H1 (cell line): ENCODE results near the gene POGK. TPM values are rescaled to one million over a fixed set of nuclear protein-coding genes. Genes with fewer than 3 reads are reported as not detected.

Experiments
- CTCF ChIA-PET: fragments of 300-600 bp; sonication (Branson Sonifier 250); formaldehyde crosslinking; loops from one replicate; lab custom pipeline; 2021; ENCODE audit not compliant: partially characterized antibody; lab: Charles Lee
- POLR2A ChIA-PET: fragments of 300-600 bp; sonication (Branson Sonifier 250); formaldehyde crosslinking; loops from one replicate; lab custom pipeline; 2021; ENCODE audit warnings: inconsistent platforms; ENCODE audit not compliant: partially characterized antibody; lab: Charles Lee
- DNase-seq, 2 experiments: peaks; one replicate each; pipeline versions ENCODE4 v3.0.0 to v3.0.0-alpha.2; 2010 to 2022; ENCODE audit warnings: low spot score in 2 of 2, low read depth in 1 of 2, mixed read lengths in 1 of 2
- FAIRE-seq: peaks from 2 replicates; lab custom pipeline; 2011; peaks lifted over from hg19 to GRCh38; lab: Jason Lieb, UNC
- H2AFZ ChIP-seq: 2 replicates; pipeline ENCODE4 v1.8.1; 2012; ENCODE audit warnings: low read length, inconsistent platforms
- H2AK5ac ChIP-seq: 2 replicates; pipeline ENCODE4 v1.6.1; 2013; ENCODE audit warnings: low read depth, low read length
- H2BK120ac ChIP-seq: replicated peaks from 2 replicates; pipeline ENCODE3; 2013; ENCODE audit warnings: low read depth, low read length, inconsistent platforms
- H2BK12ac ChIP-seq: 2 replicates; pipeline ENCODE4 v1.6.1; 2013; ENCODE audit warnings: low read depth, low read length
- H2BK15ac ChIP-seq: 2 replicates; pipeline ENCODE4 v1.6.1; 2013; ENCODE audit warnings: low read length
- H2BK20ac ChIP-seq: 2 replicates; pipeline ENCODE4 v1.6.1; 2013; ENCODE audit warnings: low read length
- H2BK5ac ChIP-seq: 2 replicates; pipeline ENCODE4 v1.6.1; 2013; ENCODE audit warnings: low read depth, low read length
- H3K14ac ChIP-seq: 2 replicates; pipeline ENCODE4 v1.6.1; 2013; ENCODE audit warnings: inconsistent platforms; ENCODE audit not compliant: insufficient read length
- H3K18ac ChIP-seq: 2 replicates; pipeline ENCODE4 v1.6.1; 2013; ENCODE audit warnings: low read length; ENCODE audit errors: extremely low read depth
- H3K23ac ChIP-seq: 2 replicates; pipeline ENCODE4 v1.6.1; 2013; ENCODE audit warnings: inconsistent platforms; ENCODE audit not compliant: insufficient read length
- H3K23me2 ChIP-seq: 2 replicates; pipeline ENCODE4 v1.6.1; 2013; ENCODE audit warnings: low read depth, low read length
- H3K27ac ChIP-seq: 2 replicates; pipeline ENCODE4 v1.6.1; 2011; ENCODE audit warnings: low read depth, low read length, inconsistent platforms
- H3K27me3 ChIP-seq, 4 experiments: replicated peaks in 1 of 4; 1 replicate in 1 of 4; 2 replicates in 3 of 4; pipeline versions ENCODE4 v1.6.1 to v1.8.1; 2011 to 2013; ENCODE audit warnings: low read length in 3 of 4, mild to moderate bottlenecking in 3 of 4, inconsistent platforms in 2 of 4, mixed read lengths in 2 of 4, moderate library complexity in 1 of 4; ENCODE audit not compliant: control insufficient read depth in 3 of 4, insufficient read depth in 3 of 4; ENCODE audit errors: extremely low read depth in 1 of 4
- H3K36me3 ChIP-seq, 4 experiments: 2 replicates each; pipeline versions ENCODE4 v1.6.1 to v1.8.1; 2011 to 2013; ENCODE audit warnings: mild to moderate bottlenecking in 4 of 4, low read length in 3 of 4, moderate library complexity in 2 of 4, control low read depth in 1 of 4, inconsistent platforms in 1 of 4; ENCODE audit not compliant: insufficient read depth in 4 of 4, control insufficient read depth in 2 of 4
- H3K4ac ChIP-seq: replicated peaks from 2 replicates; pipeline ENCODE3; 2013; ENCODE audit warnings: low read length, low read depth, mixed read lengths, inconsistent platforms; ENCODE audit not compliant: insufficient read length
- H3K4me1 ChIP-seq, 4 experiments: replicated peaks in 1 of 4; 1 replicate in 1 of 4; 2 replicates in 3 of 4; pipeline versions ENCODE4 v1.6.1 to v1.8.1; 2011 to 2013; ENCODE audit warnings: low read length in 3 of 4, inconsistent platforms in 2 of 4, mixed read lengths in 1 of 4; ENCODE audit not compliant: insufficient read depth in 4 of 4, control insufficient read depth in 3 of 4
- H3K4me2 ChIP-seq, 2 experiments: 2 replicates each; pipeline versions ENCODE4 v1.6.1 to v1.8.1; 2011 to 2013; ENCODE audit warnings: low read depth in 2 of 2, low read length in 2 of 2, control low read depth in 1 of 2, inconsistent platforms in 1 of 2, mild to moderate bottlenecking in 1 of 2; ENCODE audit not compliant: insufficient read depth in 1 of 2
- H3K4me3 ChIP-seq, 4 experiments: fragments of 200-600, 300-600 bp in 1 of 4; sonication (generic), shearing (Covaris generic), sonication (Bioruptor Twin) in 1 of 4; 2 replicates each; pipeline versions ENCODE4 v1.5.1 to v1.8.1; 2011 to 2016; ENCODE audit warnings: low read length in 4 of 4, low read depth in 3 of 4, control low read depth in 2 of 4, inconsistent platforms in 2 of 4, mild to moderate bottlenecking in 2 of 4, mixed read lengths in 1 of 4, moderate library complexity in 1 of 4; ENCODE audit not compliant: insufficient read depth in 2 of 4; ENCODE audit errors: extremely low read depth in 1 of 4
- H3K56ac ChIP-seq: replicated peaks from 2 replicates; pipeline ENCODE3; 2013; ENCODE audit warnings: low read depth, mild to moderate bottlenecking, mixed read lengths, low read length, inconsistent platforms; ENCODE audit not compliant: insufficient read length
- H3K79me1 ChIP-seq: 2 replicates; pipeline ENCODE4 v1.6.1; 2013; ENCODE audit warnings: low read depth, low read length, control low read depth
- H3K79me2 ChIP-seq, 2 experiments: 2 replicates each; pipeline versions ENCODE4 v1.6.1 to v1.8.1; 2012 to 2013; ENCODE audit warnings: low read length in 2 of 2, mild to moderate bottlenecking in 2 of 2, inconsistent platforms in 1 of 2; ENCODE audit not compliant: insufficient read depth in 2 of 2, control insufficient read depth in 1 of 2
- H3K9ac ChIP-seq, 4 experiments: replicated peaks in 1 of 4; 1 replicate in 1 of 4; 2 replicates in 3 of 4; pipeline versions ENCODE4 v1.6.1 to v1.8.1; 2011 to 2013; ENCODE audit warnings: low read depth in 3 of 4, low read length in 3 of 4, control low read depth in 2 of 4, mild to moderate bottlenecking in 2 of 4, moderate library complexity in 2 of 4, inconsistent platforms in 1 of 4; ENCODE audit errors: extremely low read depth in 1 of 4
- H3K9me3 ChIP-seq, 2 experiments: 2 replicates each; pipeline versions ENCODE4 v1.6.1 to v1.8.1; 2012 to 2013; ENCODE audit warnings: mild to moderate bottlenecking in 2 of 2, moderate library complexity in 2 of 2, control low read depth in 1 of 2, inconsistent platforms in 1 of 2, low read depth in 1 of 2, low read length in 1 of 2, mixed read lengths in 1 of 2; ENCODE audit not compliant: insufficient read depth in 2 of 2
- H4K20me1 ChIP-seq, 2 experiments: replicated peaks in 1 of 2; 2 replicates each; pipeline versions ENCODE3 to v1.8.1; 2011 to 2013; ENCODE audit warnings: inconsistent platforms in 2 of 2, low read length in 2 of 2, mild to moderate bottlenecking in 1 of 2; ENCODE audit not compliant: insufficient read depth in 2 of 2, control insufficient read depth in 1 of 2
- H4K5ac ChIP-seq: 2 replicates; pipeline ENCODE4 v1.6.1; 2013; ENCODE audit warnings: low read length, low read depth, mixed read lengths, inconsistent platforms; ENCODE audit not compliant: insufficient read length
- H4K8ac ChIP-seq: 2 replicates; pipeline ENCODE4 v1.8.0; 2013; ENCODE audit warnings: mild to moderate bottlenecking, moderate library complexity, low read length, inconsistent platforms; ENCODE audit not compliant: insufficient read depth; ENCODE audit errors: extremely low read depth
- H4K91ac ChIP-seq: replicated peaks from 2 replicates; pipeline ENCODE3; 2013; ENCODE audit warnings: low read length, mixed read lengths, inconsistent platforms; ENCODE audit not compliant: insufficient read length
- BACH1 ChIP-seq: IDR thresholded peaks from 2 replicates; pipeline ENCODE4 v1.6.1; 2012; ENCODE audit warnings: low read length, improper control_type of control experiment
- BRCA1 ChIP-seq: IDR thresholded peaks from 2 replicates; pipeline ENCODE4 v1.6.1; 2012; ENCODE audit warnings: low read depth, low read length, improper control_type of control experiment
- CHD2 ChIP-seq: IDR thresholded peaks from 2 replicates; pipeline ENCODE4 v1.6.1; 2012; ENCODE audit warnings: low read length, improper control_type of control experiment
- EP300 ChIP-seq, 2 experiments: IDR thresholded peaks; 1 replicate in 1 of 2; 2 replicates in 1 of 2; pipeline ENCODE4 v1.6.1; 2011 to 2012; ENCODE audit warnings: low read depth in 2 of 2, low read length in 2 of 2, mild to moderate bottlenecking in 2 of 2, borderline replicate concordance in 1 of 2, inconsistent platforms in 1 of 2, moderate library complexity in 1 of 2
- GABPA ChIP-seq: IDR thresholded peaks from 2 replicates; pipeline ENCODE4 v1.6.1; 2011; ENCODE audit warnings: mild to moderate bottlenecking, low read length, moderate library complexity, borderline replicate concordance; ENCODE audit not compliant: insufficient read depth
- MAFK ChIP-seq: IDR thresholded peaks from 2 replicates; pipeline ENCODE4 v1.6.1; 2012; ENCODE audit warnings: low read depth, mild to moderate bottlenecking, improper control_type of control experiment, low read length
- PHF8 ChIP-seq: fragments of 200-600 bp; sonication (generic); conservative IDR thresholded peaks from 2 replicates; pipeline ENCODE4 v1.7.1; 2012; ENCODE audit warnings: low read depth, mild to moderate bottlenecking, inconsistent platforms, low read length, moderate library complexity
- SP1 ChIP-seq: IDR thresholded peaks from 2 replicates; pipeline ENCODE4 v1.6.1; 2011; ENCODE audit warnings: low read depth, low read length
- SRF ChIP-seq: IDR thresholded peaks from 2 replicates; pipeline ENCODE4 v1.6.1; 2011; ENCODE audit warnings: mild to moderate bottlenecking, low read depth, low read length, moderate library complexity
- WGBS, 2 experiments: shearing (Covaris generic) in 1 of 2; methylation state at CpG; one replicate each; pipeline versions ENCODE4 v1.1.6 to v1.1.7; 2013 to 2015; ENCODE audit warnings: low lambda C conversion rate in 2 of 2, mixed read lengths in 2 of 2, inconsistent platforms in 1 of 2, low coverage in 1 of 2, missing lambda C conversion rate in 1 of 2; ENCODE audit not compliant: insufficient replicate concordance in 2 of 2, insufficient coverage in 1 of 2, insufficient read length in 1 of 2; ENCODE audit errors: extremely low coverage in 1 of 2, missing lambda C conversion rate in 1 of 2; 5-methylcytosine and 5-hydroxymethylcytosine counted together
- polyA plus RNA-seq, 7 experiments: library from polyadenylated mRNA; depleted of rRNA in 3 of 7; stranded (reverse) in 5 of 7; unstranded in 2 of 7; fragments of >200 nt in 5 of 7; fragments of 200-250 nt in 2 of 7; gene quantifications; 1 replicate in 5 of 7; 2 replicates in 1 of 7; 4 replicates in 1 of 7; pipeline versions ENCODE4 v1.2.1 to v1.2.3, GENCODE V29; 2011 to 2013; ENCODE audit warnings: missing spikeins in 2 of 7, mixed read lengths in 2 of 7
- total RNA-seq: library from RNA; stranded (reverse); fragmentation: NEBNext Ultra II Directional; extraction: Animal tissue kit (Norgen Biotek cat#: 25700); gene quantifications from 2 replicates; pipeline ENCODE4 v1.2.1, GENCODE V29; 2021
- TF ChIP-seq, protein P1 (sequence below): IDR thresholded peaks from 2 replicates; pipeline ENCODE4 v1.6.1; 2012; ENCODE audit warnings: low read length, inconsistent platforms

Gene POGK
- total and polyA plus RNA-seq, 2 of the 8 experiments (the other 6 are each of a cell fraction or from before 2014, with no cell fraction given) = 16.9 to 40.3 TPM

DNA sequence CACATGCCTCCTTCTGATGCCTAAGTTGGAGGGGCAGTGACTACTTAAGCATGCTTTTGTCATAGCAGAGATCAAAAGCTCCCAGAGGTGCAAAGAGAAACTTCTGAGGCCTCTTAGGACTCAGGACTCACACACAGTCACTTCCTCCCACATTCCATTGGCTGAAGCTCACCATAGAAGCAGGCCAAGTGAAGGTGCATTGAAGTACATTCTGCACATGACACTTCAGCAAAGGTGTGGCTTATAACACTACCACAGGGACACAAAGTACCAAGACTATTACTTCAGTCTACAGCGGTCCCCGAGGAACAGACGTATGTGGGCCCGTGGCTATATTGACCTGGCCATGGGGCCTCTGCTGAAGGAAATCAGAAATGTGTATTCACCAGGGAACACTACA, 2.5 kb upstream of the POGK start:
- no peak overlapping the region for H3K27ac ChIP-seq
- TF ChIP-seq EP300 (IDR thresholded peaks at IDR 0.05; ENCODE audit: borderline replicate concordance in 1 of 2, low read depth in 2 of 2, low read length in 2 of 2) (no peak), BACH1 (no peak), SRF (no peak), SP1 (no peak), CHD2 (no peak), PHF8 (no peak), GABPA (no peak), BRCA1 (no peak), MAFK (no peak)
- TF ChIP-seq, protein P1, sequence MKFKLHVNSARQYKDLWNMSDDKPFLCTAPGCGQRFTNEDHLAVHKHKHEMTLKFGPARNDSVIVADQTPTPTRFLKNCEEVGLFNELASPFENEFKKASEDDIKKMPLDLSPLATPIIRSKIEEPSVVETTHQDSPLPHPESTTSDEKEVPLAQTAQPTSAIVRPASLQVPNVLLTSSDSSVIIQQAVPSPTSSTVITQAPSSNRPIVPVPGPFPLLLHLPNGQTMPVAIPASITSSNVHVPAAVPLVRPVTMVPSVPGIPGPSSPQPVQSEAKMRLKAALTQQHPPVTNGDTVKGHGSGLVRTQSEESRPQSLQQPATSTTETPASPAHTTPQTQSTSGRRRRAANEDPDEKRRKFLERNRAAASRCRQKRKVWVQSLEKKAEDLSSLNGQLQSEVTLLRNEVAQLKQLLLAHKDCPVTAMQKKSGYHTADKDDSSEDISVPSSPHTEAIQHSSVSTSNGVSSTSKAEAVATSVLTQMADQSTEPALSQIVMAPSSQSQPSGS = no peak
- no peak overlapping the region for H2BK15ac ChIP-seq
- no peak overlapping the region for H3K23ac ChIP-seq
- no peak overlapping the region for H3K9ac ChIP-seq
- no peak overlapping the region for H2BK12ac ChIP-seq
- H4K8ac ChIP-seq = no peak overlapping the region
- CTCF ChIA-PET = interaction anchor here (0.7 to 2.6 kb wide), 2 partner anchors 14 to 140 kb away, joined by 3 to 13 read pairs; no protein-coding TSS in a partner anchor
- H2AFZ ChIP-seq = no peak overlapping the region
- no peaks in the 10 kb centered on the region for H3K9me3 ChIP-seq
- H4K91ac ChIP-seq = no peak overlapping the region
- no peak overlapping the region for H2AK5ac ChIP-seq
- no peak overlapping the region for H3K56ac ChIP-seq
- H2BK120ac ChIP-seq = no peak overlapping the region
- no peak overlapping the region for H3K4ac ChIP-seq
- H3K79me1 ChIP-seq = peaks cover 5% of the 10 kb centered on the region
- peaks cover 0 to 14% (median 3%) of the 10 kb centered on the region in 4 experiments; a peak in 5 of 7 replicates for H3K4me1 ChIP-seq
- H3K27me3 ChIP-seq = no peaks in the 10 kb centered on the region
- no peak overlapping the region for H3K18ac ChIP-seq
- no peak overlapping the region for H2BK20ac ChIP-seq
- no peak for FAIRE-seq
- no peak for DNase-seq
- H3K14ac ChIP-seq = no peak overlapping the region
- H3K36me3 ChIP-seq = peaks cover 9 to 11% (median 11%) of the 10 kb centered on the region in 4 experiments
- H4K20me1 ChIP-seq = no peaks in the 10 kb centered on the region
- H4K5ac ChIP-seq = no peak overlapping the region
- peaks cover 8% of the 10 kb centered on the region for H3K23me2 ChIP-seq
- 97% methylated on average over 4 of the region's 4 CpGs; no CpG with 5 or more reads in 1 of the 2 experiments for WGBS, 2 experiments
- H3K4me2 ChIP-seq = no peak overlapping the region
- H3K4me3 ChIP-seq = no peak overlapping the region
- POLR2A ChIA-PET = interaction anchor here (1.2 to 1.5 kb wide), 2 partner anchors 12 to 17 kb away, joined by 4 read pairs; no protein-coding TSS in a partner anchor
- H3K79me2 ChIP-seq = peaks cover 0 to 17% of the 10 kb centered on the region in 2 experiments; a peak in 3 of 4 replicates
- no peak overlapping the region for H2BK5ac ChIP-seq
